Activated CD8-positive, alpha-beta T cell treated with anti-CD3 and anti-CD28 coated beads, Interleukin-2, amount 10 ng/mL, durations not matched to agents 7 days and 5 days (primary cell): ENCODE measurements around the gene ETV2. TPM values are rescaled to one million over a fixed set of nuclear protein-coding genes. Genes with fewer than 3 reads are reported as not detected.
A peak's percentile ranks its signal among the peaks of the same experiment; 100 is the strongest.
"Not testable (repeated sequence)": the region's sequence is repeated elsewhere in the genome, so short reads cannot be mapped to it uniquely, and the experiment has no call there.

ENCODE experiments used
- ATAC-seq: fragments of 150-1000 bp; cut with Tn5 transposase; one replicate; pipeline ENCODE4 v1.10.0; 2021; ENCODE audit warnings: moderate library complexity
- CTCF ChIA-PET: fragments of 350-600 bp; sonication (Branson Sonifier 250); formaldehyde crosslinking; loops from one replicate; lab custom pipeline; 2021; ENCODE audit warnings: antibody characterized with exemption; lab: Charles Lee
- POLR2A ChIA-PET: fragments of 350-600 bp; sonication (Branson Sonifier 250); formaldehyde crosslinking; loops from one replicate; lab custom pipeline; 2021; ENCODE audit warnings: antibody characterized with exemption; lab: Charles Lee
- DNase-seq: peaks from one replicate; pipeline ENCODE4 v3.0.0-alpha.2; 2020
- H3K27ac Mint-ChIP-seq: one replicate; pipeline ENCODE4 v1.8.0; 2021; ENCODE audit warnings: mild to moderate bottlenecking, mixed read lengths
- H3K27me3 Mint-ChIP-seq: one replicate; pipeline ENCODE4 v1.8.0; 2021; ENCODE audit warnings: low read depth, mixed read lengths
- H3K36me3 Mint-ChIP-seq: one replicate; pipeline ENCODE4 v1.8.0; 2021; ENCODE audit warnings: low read depth, mixed read lengths
- H3K4me1 Mint-ChIP-seq: one replicate; pipeline ENCODE4 v1.8.0; 2021; ENCODE audit warnings: low read depth, mixed read lengths
- H3K4me3 Mint-ChIP-seq: one replicate; pipeline ENCODE4 v1.8.0; 2021; ENCODE audit warnings: mild to moderate bottlenecking, mixed read lengths
- H3K9me3 Mint-ChIP-seq: one replicate; pipeline ENCODE4 v1.8.0; 2022; ENCODE audit warnings: mixed read lengths; ENCODE audit not compliant: insufficient read depth
- total RNA-seq, 2 experiments: library from RNA; stranded (reverse); gene quantifications; one replicate each; pipeline ENCODE4 v1.2.3, GENCODE V29; 2021

Gene ETV2
- total RNA-seq, 2 experiments from 2014 or later = 0.68 to 1.6 TPM

GRCh38 chr19:35691106-35691505 is 49.6 kb downstream of the ETV2 start:
- H3K36me3 Mint-ChIP-seq, H3K27ac Mint-ChIP-seq, POLR2A ChIA-PET, H3K27me3 Mint-ChIP-seq, ATAC-seq, H3K4me3 Mint-ChIP-seq, H3K9me3 Mint-ChIP-seq, DNase-seq: not testable (repeated sequence)
- peaks cover 13% of the 10 kb centered on the region for H3K4me1 Mint-ChIP-seq
- CTCF ChIA-PET = interaction anchor here (1.3 to 3.8 kb wide), 2 partner anchors 11 to 22 kb away, joined by 4 to 30 read pairs; no protein-coding TSS in a partner anchor

- no peaks in the 10 kb centered on the region for H3K9me3 Mint-ChIP-seq
- no peak overlapping the region for H3K27ac Mint-ChIP-seq
- ChIA-PET CTCF (interaction anchor here (0.7 to 3.8 kb wide), 8 partner anchors 10 to 143 kb away, joined by 3 to 30 read pairs (median 5); no protein-coding TSS in a partner anchor), POLR2A (interaction anchor here (0.6 to 1.4 kb wide), 3 partner anchors 11 to 52 kb away, joined by 3 to 4 read pairs (median 3); no protein-coding TSS in a partner anchor)
- ATAC-seq (no peak), DNase-seq (no peak)
- no peak overlapping the region for H3K4me3 Mint-ChIP-seq
- no peaks in the 10 kb centered on the region for H3K27me3 Mint-ChIP-seq
- H3K36me3 Mint-ChIP-seq = no peaks in the 10 kb centered on the region
- H3K4me1 Mint-ChIP-seq = peaks cover 19% of the 10 kb centered on the region
Observed at GRCh38 chr19:35692010-35692409, 50.5 kb downstream of the ETV2 start.

GRCh38 chr19:35693422-35693821 is 51.9 kb downstream of the ETV2 start:
- DNase-seq (no peak), ATAC-seq (peak; percentile 21)
- H3K9me3 Mint-ChIP-seq = no peaks in the 10 kb centered on the region
- H3K4me3 Mint-ChIP-seq = no peak overlapping the region
- CTCF ChIA-PET = interaction anchor here (0.6 to 3.8 kb wide), 10 partner anchors 9 to 126 kb away, joined by 3 to 30 read pairs (median 4); no protein-coding TSS in a partner anchor
- H3K27me3 Mint-ChIP-seq = no peaks in the 10 kb centered on the region
- H3K27ac Mint-ChIP-seq = no peak overlapping the region
- H3K4me1 Mint-ChIP-seq = peaks cover 22% of the 10 kb centered on the region
- no peaks in the 10 kb centered on the region for H3K36me3 Mint-ChIP-seq
- POLR2A ChIA-PET = interaction anchor here (0.9 to 1.4 kb wide), 2 partner anchors 20 to 22 kb away, joined by 3 to 4 read pairs; no protein-coding TSS in a partner anchor

GRCh38 chr19:35693835-35694599 is 52.5 kb downstream of the ETV2 start:
- ATAC-seq (peak; percentile 100), DNase-seq (peak; percentile 95)
- Mint-ChIP-seq H3K4me1 (peaks cover 22% of the 10 kb centered on the region), H3K36me3 (no peaks in the 10 kb centered on the region), H3K27ac (peak overlapping the region; percentile 70), H3K9me3 (no peaks in the 10 kb centered on the region), H3K27me3 (no peaks in the 10 kb centered on the region), H3K4me3 (no peak overlapping the region)
- ChIA-PET POLR2A (interaction anchor here (0.6 to 6.9 kb wide), 3 partner anchors 19 to 51 kb away, joined by 3 to 96 read pairs (median 3); no protein-coding TSS in a partner anchor), CTCF (interaction anchor here (0.7 to 10.3 kb wide), 24 partner anchors 9 to 238 kb away, joined by 3 to 266 read pairs (median 6); partner anchors contain the start of genes KMT2B, LIN37, PSENEN and U2AF1L4)

Other genes starting within 250 kb of the ETV2 start
- gene FFAR2, start 193.5 kb upstream of the ETV2 start, total RNA-seq = not detected
- gene KRTDAP, start 151.3 kb upstream of the ETV2 start, total RNA-seq = not detected
- gene DMKN, start 128.1 kb upstream of the ETV2 start, total RNA-seq = not detected
- gene SBSN, start 113.4 kb upstream of the ETV2 start, total RNA-seq = not detected
- not detected for gene GAPDHS, start 108.3 kb upstream of the ETV2 start, total RNA-seq
- gene TMEM147, start 96.1 kb upstream of the ETV2 start, total RNA-seq = 10 to 100 TPM; 53.3 to 54.1 TPM
- gene ATP4A, start 78.1 kb upstream of the ETV2 start, total RNA-seq = not detected
- gene PMIS2, start 55.6 kb upstream of the ETV2 start, total RNA-seq = not detected
- 10 to 100 TPM; 53.3 to 62.3 TPM for gene HAUS5, start 29.0 kb upstream of the ETV2 start, total RNA-seq
- gene RBM42, start 12.7 kb upstream of the ETV2 start, total RNA-seq = 100 to 1,000 TPM; 118 to 119 TPM
- gene COX6B1, start 6.6 kb downstream of the ETV2 start, total RNA-seq = 100 to 1,000 TPM; 471 to 518 TPM
- gene UPK1A, start 24.8 kb downstream of the ETV2 start, total RNA-seq = under 1 TPM; 0.63 to 0.82 TPM
- gene ZBTB32, start 62.8 kb downstream of the ETV2 start, total RNA-seq = 10 to 100 TPM; 37.4 to 41.4 TPM
- 10 to 100 TPM; 58.0 to 64.3 TPM for gene KMT2B, start 76.3 kb downstream of the ETV2 start, total RNA-seq
- gene IGFLR1, start 100.7 kb downstream of the ETV2 start, total RNA-seq = 10 to 100 TPM; 29.9 to 37.1 TPM
- 10 to 100 TPM; 23.3 to 24.0 TPM for gene U2AF1L4, start 103.7 kb downstream of the ETV2 start, total RNA-seq
- gene PSENEN, start 103.9 kb downstream of the ETV2 start, total RNA-seq = 10 to 100 TPM; 44.1 to 48.2 TPM
- 10 to 100 TPM; 10.5 to 12.4 TPM for gene LIN37, start 106.8 kb downstream of the ETV2 start, total RNA-seq
- under 1 TPM in 1 of 2 experiments, not detected in 1; 0.65 TPM for gene HSPB6, start 115.3 kb downstream of the ETV2 start, total RNA-seq
- gene PROSER3, start 116.4 kb downstream of the ETV2 start, total RNA-seq = 10 to 100 TPM; 48.0 to 54.6 TPM
- gene ARHGAP33, start 133.8 kb downstream of the ETV2 start, total RNA-seq = 10 to 100 TPM; 66.6 to 71.0 TPM
- not detected for gene PRODH2, start 171.1 kb downstream of the ETV2 start, total RNA-seq
- not detected for gene NPHS1, start 210.8 kb downstream of the ETV2 start, total RNA-seq
- 1 to 10 TPM; 1.9 to 2.2 TPM for gene KIRREL2, start 215.2 kb downstream of the ETV2 start, total RNA-seq
- 1 to 10 TPM in 1 of 2 experiments, under 1 TPM in 1; 0.87 to 1.4 TPM for gene APLP1, start 226.8 kb downstream of the ETV2 start, total RNA-seq